ENCODE data around the gene ZNF432.

DNA sequence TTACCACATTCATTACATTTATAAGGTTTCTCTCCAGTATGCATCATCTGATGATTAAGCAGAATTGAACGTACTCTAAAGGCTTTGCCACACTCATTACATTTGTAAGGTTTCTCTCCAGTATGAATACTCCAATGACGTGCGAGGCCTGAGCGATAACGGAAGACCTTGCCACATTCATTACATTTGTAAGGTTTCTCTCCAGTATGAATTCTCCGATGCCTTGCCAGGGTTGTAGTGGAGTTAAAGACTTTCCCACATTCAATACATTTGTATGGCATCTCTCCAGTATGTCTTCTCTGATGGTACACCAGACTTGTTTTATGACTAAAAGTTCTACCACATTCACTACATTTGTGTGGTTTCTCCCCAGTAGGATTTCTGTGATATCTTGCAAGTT is 16.8 kb upstream of the ZNF432 start:
- TF ChIP-seq CTCF (IDR thresholded peaks at IDR 0.05) (no peak), RCOR1 (IDR thresholded peaks at IDR 0.05; ENCODE audit: low read length) (no peak), POLR2AphosphoS5 (IDR thresholded peaks at IDR 0.05; ENCODE audit: low read depth, low read length) (no peak), NRF1 (IDR thresholded peaks at IDR 0.05; ENCODE audit: low read depth, low read length) (no peak)
